Brain pericyte (primary cell): Measurements from ENCODE around the gene GHRHR.

ENCODE experiments used
- DNase-seq: peaks from one replicate; pipeline ENCODE4 v3.0.0-alpha.2; 2012; ENCODE audit warnings: low read depth, low spot score

Gene GHRHR

DNA sequence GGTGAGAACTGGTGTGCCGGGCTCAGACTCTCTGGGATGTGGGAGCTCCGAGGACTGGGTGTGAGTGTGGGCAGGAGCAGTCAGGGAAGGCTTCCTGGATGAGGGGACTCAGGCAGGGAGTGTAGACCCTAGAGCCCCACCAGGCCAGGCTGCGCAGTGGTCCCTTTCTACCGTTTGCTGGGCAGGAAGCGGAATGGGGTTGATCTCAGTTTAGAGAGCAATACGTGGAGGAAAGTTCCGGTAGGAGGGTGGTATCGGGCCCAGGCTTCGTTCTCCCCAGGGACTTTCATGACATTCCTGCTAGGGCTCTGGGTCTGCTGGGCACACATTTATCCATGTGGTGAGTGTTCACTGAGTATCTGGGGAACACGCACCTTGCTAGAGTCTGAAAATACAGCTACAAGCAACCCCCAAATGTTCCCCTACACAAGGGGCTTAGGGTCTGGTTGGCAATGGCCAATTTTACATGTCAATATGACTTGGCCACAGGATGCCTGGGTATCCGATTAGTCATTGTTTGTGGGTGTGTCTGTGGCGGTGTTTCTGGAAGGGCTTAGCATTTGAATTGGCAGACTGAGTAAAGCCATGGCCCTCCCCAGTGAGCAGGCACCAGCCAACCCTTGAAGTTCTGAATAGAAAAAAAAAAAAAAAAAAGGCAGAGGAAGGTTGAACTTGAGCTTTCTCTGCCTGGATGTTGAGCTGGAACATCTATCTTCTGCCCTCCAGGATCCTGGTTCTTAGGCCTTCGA is 20.8 kb downstream of the GHRHR start:
- no peak for DNase-seq

GRCh38 chr7:30985756-30986155 is 22.0 kb downstream of the GHRHR start:
- DNase-seq = no peak

DNA sequence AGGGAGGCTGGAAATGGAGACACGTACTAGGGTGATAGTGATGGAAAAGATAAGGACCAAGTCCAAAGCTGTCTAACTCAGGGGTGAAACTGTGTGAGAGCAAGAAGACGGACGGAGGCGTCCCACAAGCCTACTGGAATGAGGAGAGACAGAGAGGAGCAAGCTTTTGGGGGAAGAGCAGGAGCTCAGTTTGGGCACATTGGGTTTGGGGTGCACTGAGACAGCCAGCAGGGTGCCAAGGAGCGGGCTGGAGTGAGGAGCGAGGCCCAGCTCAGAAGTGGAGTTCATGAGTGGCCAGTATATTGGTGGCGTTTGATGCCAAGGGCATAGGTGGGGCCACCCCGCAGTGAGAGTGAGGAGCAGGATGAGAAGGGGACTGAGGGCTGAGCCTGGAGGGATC is 22.6 kb downstream of the GHRHR start:
- no peak for DNase-seq

- DNase-seq = no peak
Observed at GRCh38 chr7:30986738-30987137, 23.0 kb downstream of the GHRHR start.

GRCh38 chr7:30987178-30987577 is 23.4 kb downstream of the GHRHR start:
- DNase-seq = no peak

DNA sequence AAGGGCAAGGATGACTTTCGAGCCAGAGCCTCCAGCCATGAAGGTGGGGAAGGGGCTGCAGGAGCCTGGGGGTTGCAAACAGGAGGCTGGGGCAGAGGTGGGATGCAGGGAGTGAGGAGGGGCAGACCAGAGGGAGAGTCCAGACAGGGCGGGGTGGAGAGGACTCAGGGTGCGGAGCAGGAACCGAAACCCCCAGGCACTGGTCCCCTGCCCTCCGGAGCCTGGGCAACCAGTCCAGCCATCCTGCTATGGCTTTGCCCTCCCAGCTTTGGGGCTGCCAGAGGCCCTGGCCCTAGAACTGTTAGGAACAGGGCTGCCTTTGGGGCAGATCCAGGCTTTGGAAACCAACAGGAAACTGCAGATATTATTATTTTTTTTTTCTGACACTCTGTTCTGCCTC is 24.2 kb downstream of the GHRHR start:
- DNase-seq = no peak

DNA sequence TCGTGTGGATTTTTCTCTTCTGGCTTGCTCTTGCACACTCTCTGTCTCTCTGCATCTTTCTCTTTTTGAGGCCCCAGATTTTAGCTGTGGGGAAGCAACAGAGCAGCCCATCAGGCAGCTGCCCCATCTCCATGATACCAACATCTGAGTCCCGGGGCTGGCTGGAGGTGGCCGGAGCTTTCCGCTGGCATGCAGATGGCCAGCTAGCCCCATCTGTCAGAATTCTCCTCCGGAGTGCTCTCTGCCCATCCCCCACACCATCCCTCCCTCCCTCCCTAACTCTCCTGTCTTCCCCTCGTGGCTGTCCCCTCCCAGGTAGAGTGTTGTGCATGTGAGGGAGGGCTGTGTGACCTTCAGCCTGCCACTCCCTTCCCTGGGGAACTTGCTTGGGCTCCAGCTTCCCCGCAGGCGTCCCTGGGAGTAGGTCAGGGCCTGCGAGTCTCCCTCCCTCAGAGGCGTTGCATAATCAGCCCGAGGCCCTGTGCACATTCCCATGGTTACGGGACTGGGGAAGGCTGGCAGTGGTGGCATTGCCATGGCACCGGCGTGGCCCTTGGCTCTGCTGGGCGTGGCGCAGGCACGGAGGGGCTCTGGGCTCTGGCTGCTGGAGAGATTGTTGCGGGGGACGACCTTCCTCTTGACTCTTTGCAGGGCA is 24.7 kb downstream of the GHRHR start:
- DNase-seq = no peak

GRCh38 chr7:30989008-30989823 is 25.5 kb downstream of the GHRHR start:
- DNase-seq = no peak

DNA sequence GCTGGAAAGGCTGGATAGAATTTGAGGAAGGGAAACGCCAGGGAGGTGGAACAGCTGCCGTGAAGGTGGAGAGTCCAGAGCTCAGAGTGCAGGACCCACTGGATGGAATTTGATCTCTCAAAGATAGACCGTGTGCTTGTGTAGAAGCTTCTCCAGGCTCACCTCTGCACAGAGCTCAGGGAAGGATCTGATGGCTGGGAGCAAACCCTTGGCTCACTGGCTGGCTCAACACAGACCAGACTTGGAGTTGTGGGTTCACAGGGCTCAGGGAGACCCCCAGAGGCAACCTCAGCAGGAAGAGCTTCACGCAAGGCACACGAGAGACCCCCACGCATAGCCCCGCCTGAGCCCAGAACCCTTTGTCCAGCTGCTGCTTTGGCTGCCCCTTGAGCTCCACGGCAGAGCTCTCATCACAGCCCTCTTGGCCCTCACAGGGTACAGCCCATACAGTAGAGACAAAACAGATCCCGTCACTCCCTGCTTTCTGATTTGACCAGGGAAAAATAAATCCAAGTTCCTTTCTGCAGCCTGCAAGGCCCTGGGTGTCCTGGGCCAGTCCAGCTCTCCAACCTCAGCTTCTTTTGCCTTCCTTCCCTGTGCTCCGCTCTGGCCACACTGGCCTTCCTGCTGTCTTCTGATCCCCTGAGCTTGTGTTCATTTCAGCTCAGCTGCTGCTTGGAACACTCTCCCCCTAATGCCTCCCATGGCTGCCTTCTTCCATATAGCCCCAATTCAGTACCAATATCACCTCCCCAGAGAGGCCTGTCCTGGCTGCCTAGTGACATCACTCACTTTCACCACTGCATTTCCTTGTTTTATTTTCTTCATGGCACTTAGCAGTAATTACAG is 26.3 kb downstream of the GHRHR start:
- DNase-seq = no peak

GRCh38 chr7:30990673-30991170 is 27.0 kb downstream of the GHRHR start:
- DNase-seq = no peak

DNA sequence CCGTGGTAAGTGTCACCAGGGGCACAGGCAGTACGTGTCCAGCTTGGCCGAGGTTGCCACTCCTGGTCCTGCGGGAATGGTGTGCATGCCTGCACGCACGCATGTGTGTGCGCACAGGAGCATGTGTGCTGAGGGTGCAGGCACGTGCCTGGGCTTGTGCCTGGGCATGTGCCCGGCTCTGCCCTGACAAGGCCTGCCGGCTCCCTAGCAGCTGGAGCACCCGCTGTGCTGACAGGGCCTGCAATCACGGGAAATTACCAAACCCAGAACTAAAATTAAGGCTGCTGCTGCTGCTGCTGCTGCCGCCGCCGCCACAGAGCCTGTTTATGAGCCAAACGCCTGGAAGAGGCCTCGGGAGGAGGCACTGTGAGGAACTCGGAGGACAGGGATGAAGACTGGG is 28.7 kb downstream of the GHRHR start:
- no peak for DNase-seq

GRCh38 chr7:30994206-30995100 is 30.7 kb downstream of the GHRHR start:
- DNase-seq = no peak

- DNase-seq = no peak
Observed at GRCh38 chr7:30995536-30995935, 31.8 kb downstream of the GHRHR start.

DNA sequence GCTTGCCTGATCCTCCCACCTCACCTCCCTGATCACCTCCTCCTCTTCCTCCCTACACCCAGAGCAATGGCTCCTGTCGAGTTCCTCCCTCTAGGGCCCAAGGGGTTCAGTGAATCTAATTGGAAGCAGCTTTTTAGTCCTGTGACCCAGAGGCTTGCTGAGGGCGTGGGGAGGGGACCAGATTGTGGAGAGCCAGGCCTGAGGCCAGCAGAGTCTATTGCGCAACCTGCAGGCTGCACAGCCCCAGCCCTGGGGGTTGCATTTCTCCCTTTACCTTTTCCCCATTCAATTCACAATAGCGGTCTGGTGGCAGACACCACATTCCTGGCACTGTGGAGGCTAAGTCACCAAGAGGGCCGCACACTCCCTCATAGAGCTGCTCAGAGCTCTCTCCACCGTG is 32.5 kb downstream of the GHRHR start:
- DNase-seq = no peak

- DNase-seq = no peak
Observed at GRCh38 chr7:30996883-30997282, 33.1 kb downstream of the GHRHR start.

DNA sequence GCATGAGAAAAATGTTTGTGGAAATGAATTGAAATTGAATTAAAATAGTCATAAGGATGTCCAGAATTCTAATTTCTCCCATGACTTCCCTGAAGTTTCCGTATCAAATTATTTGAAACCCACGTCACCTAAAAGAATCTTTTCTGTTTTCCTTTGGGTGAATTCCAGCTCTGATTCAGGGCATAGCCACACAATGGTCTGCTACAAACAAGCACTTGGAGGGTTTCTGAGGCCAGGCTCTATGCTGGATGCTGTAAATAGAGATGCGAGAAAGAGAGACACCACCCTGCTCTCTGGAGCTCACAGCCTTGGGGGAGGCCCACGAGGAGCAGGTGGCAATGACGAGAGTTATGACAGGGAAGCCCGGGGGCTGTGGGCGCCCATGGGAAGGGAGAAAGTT is 33.6 kb downstream of the GHRHR start:
- DNase-seq = no peak

DNA sequence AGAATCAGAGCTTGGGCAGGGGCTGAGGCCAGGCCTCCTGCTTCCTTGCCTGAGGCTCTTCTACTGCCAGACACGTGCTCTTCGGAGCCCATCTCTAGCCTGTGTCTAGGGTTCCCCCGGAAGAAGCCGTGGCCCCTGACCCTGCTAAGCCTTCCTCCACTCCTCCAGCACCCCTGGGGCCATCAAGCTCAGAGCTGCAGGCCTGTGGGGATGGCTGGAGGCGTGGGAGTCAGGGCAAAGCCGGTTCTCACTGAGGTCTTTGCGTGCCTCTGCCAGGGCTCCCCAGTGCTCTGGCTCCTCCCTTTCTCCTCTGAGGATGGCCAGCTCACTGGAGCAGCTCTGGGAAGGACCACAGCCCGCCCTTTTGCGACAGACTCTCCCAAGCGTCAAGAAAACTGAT is 34.4 kb downstream of the GHRHR start:
- DNase-seq = peak; percentile 38

DNA sequence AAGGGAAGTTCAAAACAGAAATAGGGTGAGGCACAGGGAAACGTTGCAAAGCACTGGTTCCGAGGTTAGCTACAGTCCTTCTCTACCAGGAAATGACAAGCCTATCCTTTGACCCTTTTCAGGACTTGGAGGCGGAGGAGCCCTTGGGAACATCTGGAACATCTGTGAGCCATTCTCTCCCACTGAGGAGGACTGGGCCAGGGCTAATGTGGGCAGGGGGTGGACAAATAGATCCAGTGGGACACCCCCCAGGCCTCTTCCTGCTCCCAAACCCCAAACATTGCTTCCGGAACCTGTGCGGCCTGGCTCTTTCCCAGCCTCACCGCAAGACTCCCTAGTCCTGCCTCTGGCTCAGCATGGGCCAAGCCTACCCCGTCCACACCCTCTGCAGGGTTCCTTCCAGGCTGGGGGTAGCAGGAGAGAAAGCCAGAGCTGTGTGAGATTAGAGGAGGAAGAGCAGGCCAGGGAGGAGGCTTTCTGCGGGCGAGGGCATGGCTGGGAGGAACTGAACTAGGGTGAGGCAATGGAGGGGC is 36.5 kb downstream of the GHRHR start:
- DNase-seq = peak; percentile 17

- DNase-seq = no peak
Observed at GRCh38 chr7:31000779-31001178, 37.0 kb downstream of the GHRHR start.

GRCh38 chr7:31002256-31002655 is 38.5 kb downstream of the GHRHR start:
- DNase-seq = no peak
